Measurements from ENCODE around the gene TBL1X. TPM values are rescaled to one million over a fixed set of nuclear protein-coding genes. Genes with fewer than 3 reads are reported as not detected.
"Not testable (repeated sequence)": the region's sequence is repeated elsewhere in the genome, so short reads cannot be mapped to it uniquely, and the experiment has no call there.

The TBL1X gene
- polyA plus RNA-seq, 3 donors: 24.2 to 27.8 (median 26.9) TPM

GRCh38 chrX:9532349-9532748 is 67.5 kb downstream of the TBL1X start:
- no peak for DNase-seq

GRCh38 chrX:9533611-9534010 is 68.8 kb downstream of the TBL1X start:
- no peak for DNase-seq

- no peak for DNase-seq
Measured at GRCh38 chrX:9534686-9535085, 69.8 kb downstream of the TBL1X start.

- DNase-seq: no peak
Measured at GRCh38 chrX:9535101-9535500, 70.2 kb downstream of the TBL1X start.

DNA sequence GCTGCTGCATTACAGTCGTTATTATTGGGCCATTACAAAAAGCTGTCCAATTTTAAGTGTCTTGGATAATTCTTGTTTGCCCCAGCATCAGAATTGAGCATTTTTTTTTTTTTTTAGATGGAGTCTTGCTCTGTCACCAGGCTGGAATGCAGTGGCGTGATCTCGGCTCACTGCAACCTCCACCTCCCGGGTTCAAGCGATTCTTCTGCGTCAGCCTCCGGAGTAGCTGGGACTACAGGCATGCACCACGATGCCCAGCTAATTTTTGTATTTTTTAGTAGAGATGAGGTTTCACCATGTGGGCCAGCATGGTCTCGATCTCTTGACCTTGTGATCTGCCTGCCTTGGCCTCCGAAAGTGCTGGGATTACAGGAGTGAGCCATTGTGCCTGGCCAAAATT is 71.3 kb downstream of the TBL1X start:
- DNase-seq: not testable (repeated sequence)

DNA sequence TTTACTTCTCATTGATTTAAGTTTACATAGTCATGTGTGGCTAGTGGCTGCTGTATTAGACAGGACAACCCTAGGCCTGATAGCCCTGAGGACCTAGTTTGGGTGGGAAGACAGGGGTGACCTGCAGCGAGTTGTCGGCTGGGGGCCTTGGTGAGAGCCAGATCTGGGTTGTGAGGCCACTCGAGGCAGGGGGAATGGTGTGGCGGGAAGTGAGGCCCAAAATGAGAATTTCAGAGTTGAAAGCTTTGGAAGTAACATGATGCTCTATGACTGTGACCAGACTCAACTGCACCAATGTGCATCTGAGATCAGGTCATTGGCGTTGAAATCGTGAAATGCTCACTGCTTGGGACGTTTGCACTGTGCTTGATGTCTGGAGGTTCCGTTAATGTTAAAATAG is 72.9 kb downstream of the TBL1X start:
- no peak for DNase-seq

- no peak for DNase-seq
Measured at GRCh38 chrX:9538544-9539045, 73.7 kb downstream of the TBL1X start.

GRCh38 chrX:9539605-9540387 is 74.9 kb downstream of the TBL1X start:
- no peak for DNase-seq

DNA sequence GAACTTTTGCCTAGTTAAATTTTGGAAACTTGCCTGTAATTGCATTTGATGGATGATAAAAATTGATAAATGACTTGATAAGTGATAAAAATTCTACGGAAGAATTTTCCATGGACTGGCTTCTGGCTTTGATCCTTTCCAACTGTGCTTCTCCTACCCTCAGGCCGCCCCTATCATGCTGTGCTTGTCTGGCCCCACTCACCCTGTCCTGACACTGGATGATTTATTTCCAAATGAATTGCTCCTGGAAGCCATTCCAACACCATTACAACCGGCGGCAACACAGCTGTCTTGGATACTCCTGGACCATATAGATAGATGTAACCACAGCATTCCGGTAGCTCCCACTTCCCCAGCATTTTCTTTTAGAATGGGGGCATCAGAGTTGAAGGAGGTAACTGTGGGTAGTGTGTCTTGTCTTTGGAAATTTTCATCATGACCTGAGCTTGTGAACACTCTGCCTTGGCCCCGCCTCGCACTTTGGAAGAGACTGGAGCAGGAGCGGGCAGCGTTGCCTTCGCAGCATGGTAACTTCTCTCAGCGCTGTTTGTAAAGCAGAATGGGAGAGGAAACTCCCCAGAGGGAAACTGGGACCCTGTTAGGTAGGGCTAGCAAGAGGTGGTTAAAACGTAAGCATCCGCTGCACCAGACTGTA is 77.4 kb downstream of the TBL1X start:
- DNase-seq: no peak

GRCh38 chrX:9542761-9543111 is 77.9 kb downstream of the TBL1X start:
- no peak for DNase-seq

DNA sequence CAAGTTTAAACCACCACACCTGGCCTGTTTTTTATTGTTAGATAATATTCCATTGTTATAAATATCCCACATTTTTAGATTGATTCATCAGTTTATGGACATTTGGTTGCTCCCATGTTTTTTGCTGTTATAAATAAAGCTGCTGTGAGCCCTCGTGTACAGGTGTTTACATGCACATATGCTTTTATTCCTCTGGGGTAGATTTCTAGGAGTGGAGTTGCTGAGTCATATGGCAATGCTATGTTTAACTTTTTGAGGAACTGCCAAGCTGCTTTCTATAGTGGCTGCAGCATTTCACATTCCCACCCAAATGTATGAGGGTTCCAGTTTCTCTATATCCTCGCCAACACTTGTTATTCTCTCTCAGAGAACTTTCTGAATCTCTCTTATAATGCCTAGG is 90.5 kb downstream of the TBL1X start:
- DNase-seq: no peak

DNA sequence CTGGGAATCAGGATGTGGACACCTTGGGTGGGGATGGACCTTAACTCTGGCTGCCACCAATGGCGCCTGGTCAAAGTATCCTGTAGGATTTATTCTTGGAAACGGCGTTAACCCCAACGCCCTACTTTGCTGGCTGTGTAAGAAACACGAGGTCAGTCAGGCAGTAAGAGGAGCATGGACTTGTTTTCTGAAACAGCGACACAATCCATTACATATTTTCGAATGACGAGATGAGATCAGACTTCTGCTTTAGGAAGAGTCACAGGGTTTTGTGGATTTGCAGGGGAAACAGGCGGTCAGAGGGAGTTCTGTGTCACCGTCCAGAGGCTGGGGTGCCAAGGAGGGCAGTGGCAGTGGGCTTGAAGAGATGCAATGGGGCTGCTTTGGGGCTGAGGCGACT is 92.2 kb downstream of the TBL1X start:
- DNase-seq: no peak

DNA sequence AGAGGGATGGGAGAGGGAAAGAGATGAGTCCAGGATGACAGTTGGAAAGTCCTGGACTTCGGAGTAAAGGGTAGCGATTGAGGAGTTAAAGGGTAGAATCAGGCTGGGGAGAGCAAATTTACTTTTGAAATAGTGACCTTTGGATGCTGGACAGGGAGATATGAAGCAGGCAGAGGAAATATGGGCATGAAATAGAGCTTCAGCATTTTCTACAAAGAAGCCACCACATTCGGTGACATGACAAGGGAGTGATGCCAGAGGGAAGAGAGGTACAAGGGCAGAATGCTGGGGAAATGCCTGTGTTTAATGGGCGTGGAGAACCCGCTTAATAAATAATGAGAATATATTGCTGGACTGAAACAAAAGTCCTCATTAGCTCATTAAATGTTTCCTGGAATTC is 92.7 kb downstream of the TBL1X start:
- peak; percentile 54 for DNase-seq

DNA sequence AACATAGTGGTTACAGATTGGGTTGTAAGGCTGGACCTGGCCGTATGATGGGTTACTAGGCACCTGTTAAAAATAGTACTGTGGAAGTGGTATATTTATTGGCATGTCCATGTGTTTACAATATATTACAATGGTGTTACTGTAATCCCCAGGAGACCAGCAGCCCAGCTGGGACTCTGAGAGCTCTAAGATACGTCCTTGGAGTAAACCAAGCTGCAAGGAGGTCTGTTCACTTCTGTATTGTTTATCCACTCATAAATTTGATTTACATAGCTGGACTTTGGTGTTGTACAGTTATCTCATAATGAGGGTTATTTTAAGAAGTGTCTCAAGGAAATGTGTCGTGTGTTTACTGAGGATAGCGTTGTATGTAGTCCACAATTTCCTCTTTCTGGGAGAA is 93.8 kb downstream of the TBL1X start:
- no peak for DNase-seq

DNA sequence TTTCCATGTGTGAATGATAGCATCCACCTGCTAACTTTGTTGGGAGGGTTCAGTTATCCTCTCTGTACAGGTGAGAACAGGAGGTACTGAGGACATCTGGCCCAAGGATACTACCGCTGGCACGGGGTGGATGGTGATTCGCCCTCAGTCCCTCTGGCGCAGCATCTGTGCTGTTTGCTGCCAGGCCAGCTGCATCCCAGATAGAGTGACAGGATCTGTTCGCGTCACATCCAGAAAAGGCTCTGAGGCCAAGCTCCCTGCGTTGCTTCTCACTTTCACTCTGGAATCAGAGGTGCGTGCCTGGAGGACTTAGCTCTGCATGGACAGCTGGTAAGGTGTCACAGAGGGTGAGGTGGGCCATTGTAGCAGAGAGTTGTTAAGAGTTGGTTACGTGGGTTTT is 95.4 kb downstream of the TBL1X start:
- DNase-seq: no peak

DNA sequence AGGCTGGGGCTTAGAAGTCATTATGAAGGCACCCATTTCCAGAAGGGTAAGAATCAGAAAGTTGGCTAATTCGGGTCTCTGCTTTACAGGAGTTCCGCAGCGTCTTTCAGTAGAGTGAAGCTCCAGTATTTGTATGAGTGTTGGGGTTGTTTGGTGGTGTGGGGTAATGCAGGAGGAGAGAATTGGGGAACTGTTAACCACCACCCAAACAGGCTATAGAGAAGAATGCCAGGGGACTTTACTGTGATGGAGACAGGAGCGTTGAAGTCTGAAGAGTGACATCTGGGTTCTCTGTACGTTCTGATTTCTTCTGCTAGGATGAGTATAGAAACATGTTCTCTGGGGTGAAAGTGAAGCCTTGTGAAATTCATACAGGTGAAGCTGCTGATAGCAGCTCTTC is 96.3 kb downstream of the TBL1X start:
- no peak for DNase-seq

- no peak for DNase-seq
Measured at GRCh38 chrX:9562851-9563250, 98.0 kb downstream of the TBL1X start.

DNA sequence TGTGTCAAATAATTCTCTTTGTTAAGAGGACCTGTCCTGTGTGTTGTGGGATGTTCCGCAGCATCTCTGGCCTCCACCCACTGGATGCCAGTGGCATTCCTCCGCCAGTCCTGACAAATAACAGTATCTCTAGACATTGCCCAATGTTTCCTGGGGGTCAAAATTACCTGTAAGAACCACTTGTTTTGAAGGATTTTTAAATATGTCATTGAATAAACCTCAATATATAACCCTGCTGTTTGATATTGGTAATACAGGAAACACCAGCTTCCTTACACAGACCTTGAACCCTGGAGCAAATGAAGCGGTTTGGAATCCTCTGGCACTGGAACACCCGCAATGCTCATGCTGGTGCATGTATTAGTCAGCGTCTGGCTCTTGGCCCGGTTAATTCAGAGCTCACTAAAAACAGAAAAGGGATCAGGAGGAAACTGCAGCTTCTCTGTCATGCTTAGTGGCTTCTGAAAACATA is 101.3 kb downstream of the TBL1X start:
- DNase-seq: no peak

DNA sequence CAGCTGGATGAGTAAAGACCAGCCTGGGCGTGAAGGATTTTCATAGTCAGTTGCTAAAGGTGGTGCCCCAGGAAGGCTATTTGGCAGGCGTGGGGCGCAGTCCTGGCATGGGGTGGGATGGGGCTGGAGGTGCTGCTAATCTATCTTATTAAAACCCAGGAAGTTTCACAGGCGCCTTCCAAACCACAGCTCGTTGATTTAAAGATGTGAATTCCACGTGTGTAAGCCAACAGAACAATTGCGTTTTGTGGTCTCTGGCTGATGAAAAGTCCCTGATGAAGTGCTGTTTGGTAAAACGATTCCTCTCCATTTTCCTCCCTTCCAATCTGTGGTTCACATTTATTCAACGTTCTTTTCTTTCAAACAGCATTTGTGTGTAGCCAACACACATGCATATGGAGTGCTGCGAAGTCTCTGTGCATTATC is 105.0 kb downstream of the TBL1X start:
- DNase-seq: no peak

DNA sequence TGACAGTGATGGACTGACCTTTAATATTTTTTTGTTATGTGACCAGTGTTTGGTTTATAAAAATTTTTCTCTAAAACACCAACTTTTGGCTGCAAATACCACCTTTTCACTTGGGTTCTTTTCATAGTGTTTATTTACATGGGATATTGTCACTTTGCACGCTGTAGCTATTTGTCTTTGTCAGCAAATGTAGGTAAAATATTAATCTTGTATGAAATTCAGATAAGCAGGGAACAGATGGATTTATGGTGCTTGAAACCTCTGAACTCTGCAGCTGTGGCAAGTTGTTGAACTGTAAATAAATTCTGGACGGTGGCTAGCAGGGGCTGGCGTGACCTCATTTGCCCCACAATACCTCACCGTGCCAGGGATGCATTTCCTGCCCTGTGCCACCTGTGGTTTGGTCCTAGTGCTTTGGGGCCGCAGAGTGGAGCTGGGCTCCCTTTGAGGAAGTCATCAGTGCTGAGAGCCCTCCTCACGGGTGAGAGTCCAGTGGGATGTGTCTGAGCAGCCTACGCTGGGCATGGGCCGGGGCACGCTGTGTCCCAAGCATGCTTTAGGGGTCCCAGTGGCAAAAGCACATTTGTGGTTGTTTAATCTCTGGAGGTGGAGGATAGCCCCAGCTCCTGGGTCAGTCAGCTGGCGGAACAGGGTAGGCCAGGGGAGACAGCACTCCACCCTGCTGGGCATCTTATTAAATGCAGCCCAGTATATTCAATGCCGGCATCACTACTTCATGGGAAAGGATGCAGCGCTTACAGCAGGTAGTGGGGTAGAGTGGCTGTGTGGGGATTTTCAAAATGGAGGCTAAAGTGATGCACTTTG is 108.6 kb downstream of the TBL1X start:
- no peak for DNase-seq

DNA sequence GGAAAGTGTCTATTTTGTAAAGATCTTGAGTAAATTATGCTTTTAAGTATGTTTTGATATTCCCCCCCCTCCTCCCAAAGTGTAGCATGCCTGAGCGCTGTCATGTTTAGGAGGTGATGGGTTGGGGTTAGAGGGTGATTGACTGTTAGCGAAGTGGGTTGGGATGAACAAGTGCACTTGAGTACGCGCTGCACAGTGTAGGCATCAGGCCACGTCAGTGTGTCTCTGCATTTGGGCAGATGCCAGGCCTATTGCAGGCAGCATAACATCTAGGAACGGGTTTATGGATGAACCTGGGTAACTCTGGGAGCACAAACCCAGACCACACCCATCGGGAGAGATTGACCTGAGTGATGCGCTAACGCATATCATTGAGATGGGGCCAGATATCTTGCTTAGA is 111.2 kb downstream of the TBL1X start:
- no peak for DNase-seq

DNA sequence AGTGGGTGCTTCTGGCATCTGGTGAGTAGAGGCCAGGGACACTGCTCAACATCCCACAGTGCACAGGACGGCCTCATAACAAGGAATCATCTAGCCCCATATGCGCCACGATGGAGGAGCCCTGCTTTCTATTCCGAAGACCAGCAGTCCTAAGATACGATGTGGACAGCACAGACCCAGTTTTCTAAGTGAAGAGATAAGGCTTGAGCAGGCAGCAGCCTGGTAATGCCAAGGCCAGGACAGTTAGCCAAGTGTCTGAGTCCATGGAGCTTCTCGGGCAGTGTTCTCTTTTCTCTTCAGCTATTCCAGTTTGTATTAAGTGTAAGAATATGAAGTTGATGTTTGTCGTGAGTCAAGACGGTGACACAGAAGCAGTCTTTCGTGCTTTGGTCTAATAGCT is 112.7 kb downstream of the TBL1X start:
- DNase-seq: no peak
